ENCODE measurements around the gene B3GAT1. TPM values are rescaled to one million over a fixed set of nuclear protein-coding genes. Genes with fewer than 3 reads are reported as not detected.

The B3GAT1 gene
- total RNA-seq, 1 donor from 2014 or later, result 31.8 TPM

DNA sequence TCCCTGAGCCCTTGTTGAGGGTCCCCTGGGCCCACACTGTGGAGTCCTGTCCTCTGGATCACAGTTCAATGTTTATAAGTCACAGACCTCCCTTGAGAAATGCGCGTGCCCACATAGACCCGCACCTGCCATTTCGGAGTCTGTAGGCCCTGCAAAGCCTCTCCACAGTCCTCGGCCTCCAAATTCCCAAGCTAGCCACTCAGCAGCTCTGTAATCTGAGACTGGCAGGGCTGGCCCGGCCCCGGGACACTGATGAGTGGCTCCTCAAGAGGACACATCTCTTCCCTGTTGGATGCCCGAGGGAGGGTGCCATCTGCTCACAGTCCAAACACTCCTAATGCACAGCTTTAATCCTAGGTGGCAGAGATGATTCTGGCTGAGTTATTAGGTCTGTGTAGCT is 39.1 kb downstream of the B3GAT1 start:
- DNase-seq (ENCODE audit: low read depth, low spot score), result no peak
- Mint-ChIP-seq H3K9me3 (no peaks in the 10 kb centered on the region), H3K4me1 (no peaks in the 10 kb centered on the region), H3K4me3 (no peak overlapping the region), H3K27me3 (ENCODE audit: low read depth) (no peaks in the 10 kb centered on the region), H3K36me3 (ENCODE audit: low read depth) (peaks cover under 1% of the 10 kb centered on the region), H3K27ac (ENCODE audit: unreplicated experiment) (no peak overlapping the region)
- TF ChIP-seq, protein P1, sequence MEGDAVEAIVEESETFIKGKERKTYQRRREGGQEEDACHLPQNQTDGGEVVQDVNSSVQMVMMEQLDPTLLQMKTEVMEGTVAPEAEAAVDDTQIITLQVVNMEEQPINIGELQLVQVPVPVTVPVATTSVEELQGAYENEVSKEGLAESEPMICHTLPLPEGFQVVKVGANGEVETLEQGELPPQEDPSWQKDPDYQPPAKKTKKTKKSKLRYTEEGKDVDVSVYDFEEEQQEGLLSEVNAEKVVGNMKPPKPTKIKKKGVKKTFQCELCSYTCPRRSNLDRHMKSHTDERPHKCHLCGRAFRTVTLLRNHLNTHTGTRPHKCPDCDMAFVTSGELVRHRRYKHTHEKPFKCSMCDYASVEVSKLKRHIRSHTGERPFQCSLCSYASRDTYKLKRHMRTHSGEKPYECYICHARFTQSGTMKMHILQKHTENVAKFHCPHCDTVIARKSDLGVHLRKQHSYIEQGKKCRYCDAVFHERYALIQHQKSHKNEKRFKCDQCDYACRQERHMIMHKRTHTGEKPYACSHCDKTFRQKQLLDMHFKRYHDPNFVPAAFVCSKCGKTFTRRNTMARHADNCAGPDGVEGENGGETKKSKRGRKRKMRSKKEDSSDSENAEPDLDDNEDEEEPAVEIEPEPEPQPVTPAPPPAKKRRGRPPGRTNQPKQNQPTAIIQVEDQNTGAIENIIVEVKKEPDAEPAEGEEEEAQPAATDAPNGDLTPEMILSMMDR (conservative IDR thresholded peaks at IDR 0.05), result no peak

DNA sequence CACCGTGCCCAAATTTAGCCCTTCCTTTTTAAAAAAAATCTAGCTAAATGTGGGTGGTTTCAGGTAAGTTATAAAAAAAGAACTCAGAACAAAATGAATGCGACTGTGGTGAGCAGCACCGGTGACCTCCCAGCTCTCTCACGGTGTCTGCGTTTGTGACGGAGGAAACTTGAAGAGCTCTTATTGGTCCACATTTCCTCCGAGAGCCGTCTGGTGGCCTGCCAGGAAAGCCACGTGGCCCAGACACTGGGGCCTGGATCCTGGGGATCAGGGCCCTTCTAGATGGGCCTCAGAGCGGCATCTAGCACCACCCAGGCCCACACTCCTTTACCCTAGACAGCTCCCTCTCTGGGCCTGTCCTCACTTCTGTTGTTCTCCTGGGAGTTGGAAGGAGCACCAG is 39.5 kb downstream of the B3GAT1 start:
- no peaks in the 10 kb centered on the region for H3K9me3 Mint-ChIP-seq
- H3K4me3 Mint-ChIP-seq, result no peak overlapping the region
- H3K4me1 Mint-ChIP-seq, result no peaks in the 10 kb centered on the region
- TF ChIP-seq, protein P1 (conservative IDR thresholded peaks at IDR 0.05), result no peak
- DNase-seq (ENCODE audit: low read depth, low spot score), result no peak
- H3K27me3 Mint-ChIP-seq (ENCODE audit: low read depth), result no peaks in the 10 kb centered on the region
- no peak overlapping the region for H3K27ac Mint-ChIP-seq (ENCODE audit: unreplicated experiment)
- H3K36me3 Mint-ChIP-seq (ENCODE audit: low read depth), result no peaks in the 10 kb centered on the region

DNA sequence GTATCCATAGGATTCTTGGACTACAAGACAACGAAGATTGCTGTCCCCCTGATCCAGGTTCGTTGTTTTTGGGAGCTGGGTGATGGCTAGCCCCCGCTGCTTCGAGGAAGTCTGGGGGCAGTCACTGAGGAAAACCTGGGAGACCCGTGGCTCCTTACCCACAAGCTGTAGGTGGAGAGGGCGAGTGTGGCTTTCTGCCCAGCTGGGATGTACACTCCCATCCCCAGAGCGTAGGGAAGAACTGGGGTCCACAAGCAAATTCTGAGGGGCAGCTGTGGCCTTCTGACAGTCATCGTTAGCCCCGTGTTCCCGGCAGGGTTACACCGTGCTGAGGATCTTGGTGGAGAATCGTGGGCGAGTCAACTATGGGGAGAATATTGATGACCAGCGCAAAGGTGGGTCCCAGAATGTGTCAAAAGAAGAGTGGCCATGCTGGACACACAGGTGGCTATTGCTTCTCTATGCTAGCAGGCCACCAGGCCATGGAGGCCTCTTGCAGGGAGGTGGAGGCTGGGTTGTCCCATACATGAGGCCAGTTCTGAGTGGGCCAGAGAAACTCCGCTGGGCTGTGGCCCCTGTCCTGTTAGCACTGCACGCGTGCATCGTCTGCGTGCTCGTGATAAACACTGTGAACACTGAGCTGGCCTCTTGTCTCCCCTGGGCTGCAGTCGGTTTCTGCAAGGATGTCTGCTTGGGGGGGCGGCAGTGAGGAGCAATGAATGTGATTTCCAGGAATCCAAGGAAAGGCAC is 40.4 kb downstream of the B3GAT1 start:
- H3K4me1 Mint-ChIP-seq, result no peaks in the 10 kb centered on the region
- no peak overlapping the region for H3K27ac Mint-ChIP-seq (ENCODE audit: unreplicated experiment)
- H3K4me3 Mint-ChIP-seq, result no peak overlapping the region
- no peaks in the 10 kb centered on the region for H3K9me3 Mint-ChIP-seq
- TF ChIP-seq, protein P1 (conservative IDR thresholded peaks at IDR 0.05), result no peak
- no peak for DNase-seq (ENCODE audit: low read depth, low spot score)
- no peaks in the 10 kb centered on the region for H3K36me3 Mint-ChIP-seq (ENCODE audit: low read depth)
- H3K27me3 Mint-ChIP-seq (ENCODE audit: low read depth), result no peaks in the 10 kb centered on the region

DNA sequence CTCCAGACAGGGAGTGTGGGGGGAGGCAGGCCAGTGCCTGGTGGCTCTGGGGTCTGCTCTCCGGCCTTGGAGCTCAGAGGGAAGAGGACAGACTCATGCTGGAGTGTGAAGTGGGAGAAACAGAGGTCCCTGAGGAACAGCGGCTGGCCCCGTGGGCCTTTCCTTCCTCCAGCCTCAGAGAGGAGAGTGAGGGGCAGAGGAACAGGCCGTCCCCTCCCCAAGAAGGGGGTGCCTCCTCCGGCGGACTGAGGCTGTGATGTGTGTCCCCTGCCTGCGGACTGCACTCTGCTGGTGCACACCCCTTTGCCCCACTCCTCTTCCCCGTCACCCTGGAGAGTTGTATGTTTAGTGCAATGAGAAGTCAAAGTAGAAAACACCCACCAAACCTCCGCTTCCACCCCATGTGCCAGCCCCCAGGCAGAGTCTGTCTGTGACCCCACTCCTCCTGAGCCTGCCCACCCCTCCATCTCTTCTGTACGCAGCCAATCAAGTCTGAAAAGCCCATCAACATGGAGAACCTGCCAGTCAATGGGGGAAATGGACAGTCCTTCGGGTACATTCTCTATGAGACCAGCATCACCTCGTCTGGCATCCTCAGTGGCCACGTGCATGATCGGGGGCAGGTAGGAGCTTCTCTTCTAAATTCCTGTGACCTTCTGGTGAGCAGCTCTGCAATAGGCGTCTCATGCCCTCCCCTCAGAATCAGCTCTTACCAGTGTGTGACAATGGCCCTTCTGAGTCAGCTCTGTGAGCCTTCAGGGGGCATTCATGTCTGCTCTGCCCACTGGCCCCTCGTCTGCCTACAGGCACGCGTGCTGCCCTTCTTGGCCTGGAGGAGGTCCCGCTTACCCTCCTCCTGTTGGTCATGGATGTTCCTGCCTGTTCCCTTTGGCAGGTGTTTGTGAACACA is 41.3 kb downstream of the B3GAT1 start:
- H3K27me3 Mint-ChIP-seq (ENCODE audit: low read depth), result no peaks in the 10 kb centered on the region
- TF ChIP-seq, protein P1 (conservative IDR thresholded peaks at IDR 0.05), result no peak
- H3K9me3 Mint-ChIP-seq, result no peaks in the 10 kb centered on the region
- no peak overlapping the region for H3K4me3 Mint-ChIP-seq
- DNase-seq (ENCODE audit: low read depth, low spot score), result no peak
- no peaks in the 10 kb centered on the region for H3K4me1 Mint-ChIP-seq
- H3K36me3 Mint-ChIP-seq (ENCODE audit: low read depth), result no peaks in the 10 kb centered on the region
- H3K27ac Mint-ChIP-seq (ENCODE audit: unreplicated experiment), result no peak overlapping the region

DNA sequence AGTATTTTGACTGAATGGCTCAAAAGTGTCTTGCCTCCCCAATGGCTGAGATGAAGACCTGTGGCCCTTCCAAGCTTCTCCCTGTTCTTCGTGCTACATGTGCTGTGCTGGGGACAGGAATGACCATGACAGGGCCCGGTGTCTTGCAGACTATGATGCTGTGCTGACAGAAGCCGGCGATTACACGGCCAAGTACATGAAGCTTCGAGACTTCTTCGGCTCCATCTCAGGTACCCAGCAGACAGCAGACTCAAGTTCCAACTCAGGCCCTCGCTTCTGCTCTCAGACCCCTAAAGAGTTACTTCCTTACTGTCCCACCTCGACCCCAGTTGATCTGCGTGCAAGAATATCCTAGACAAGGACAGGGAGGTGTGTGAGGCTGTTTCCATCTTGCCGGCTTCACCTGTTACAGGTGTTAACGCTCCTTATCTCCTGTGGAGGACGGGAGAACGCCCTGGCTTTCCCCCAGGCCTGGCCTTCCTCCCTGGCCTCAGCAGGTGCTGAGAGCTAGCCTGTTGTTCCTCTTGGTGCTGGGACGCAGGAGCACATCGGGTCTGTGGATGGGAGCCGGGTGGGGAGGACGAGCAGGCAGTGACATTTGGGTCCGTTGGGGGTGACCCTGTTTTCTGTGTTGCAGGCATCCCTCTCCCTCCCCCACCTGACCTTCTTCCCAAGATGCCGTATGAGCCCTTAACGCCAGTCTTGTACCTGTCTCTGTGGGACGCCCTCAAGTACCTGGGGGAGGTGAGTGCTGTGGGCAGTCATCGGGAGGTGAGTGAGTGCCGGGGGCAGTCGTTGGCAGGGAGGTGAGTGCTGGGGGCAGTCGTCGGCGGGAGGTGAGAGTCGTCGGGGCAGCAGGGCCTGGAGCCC is 42.2 kb downstream of the B3GAT1 start:
- no peak overlapping the region for H3K4me3 Mint-ChIP-seq
- H3K27me3 Mint-ChIP-seq (ENCODE audit: low read depth), result no peaks in the 10 kb centered on the region
- no peak for DNase-seq (ENCODE audit: low read depth, low spot score)
- no peaks in the 10 kb centered on the region for H3K9me3 Mint-ChIP-seq
- H3K4me1 Mint-ChIP-seq, result no peaks in the 10 kb centered on the region
- no peaks in the 10 kb centered on the region for H3K36me3 Mint-ChIP-seq (ENCODE audit: low read depth)
- TF ChIP-seq, protein P1 (conservative IDR thresholded peaks at IDR 0.05), result no peak
- H3K27ac Mint-ChIP-seq (ENCODE audit: unreplicated experiment), result peak overlapping the region; percentile 57

Data from neural crest cell (in vitro differentiated cells).